ENCODE measurements around the gene COL12A1. TPM values are rescaled to one million over a fixed set of nuclear protein-coding genes. Genes with fewer than 3 reads are reported as not detected.

COL12A1 gene
- total and polyA plus RNA-seq, 10 of the 15 experiments (the other 5 are each of a cell fraction or from before 2014, with no cell fraction given), result under 0.01 to 0.69 (median 0.11) TPM; not detected in 6

DNA sequence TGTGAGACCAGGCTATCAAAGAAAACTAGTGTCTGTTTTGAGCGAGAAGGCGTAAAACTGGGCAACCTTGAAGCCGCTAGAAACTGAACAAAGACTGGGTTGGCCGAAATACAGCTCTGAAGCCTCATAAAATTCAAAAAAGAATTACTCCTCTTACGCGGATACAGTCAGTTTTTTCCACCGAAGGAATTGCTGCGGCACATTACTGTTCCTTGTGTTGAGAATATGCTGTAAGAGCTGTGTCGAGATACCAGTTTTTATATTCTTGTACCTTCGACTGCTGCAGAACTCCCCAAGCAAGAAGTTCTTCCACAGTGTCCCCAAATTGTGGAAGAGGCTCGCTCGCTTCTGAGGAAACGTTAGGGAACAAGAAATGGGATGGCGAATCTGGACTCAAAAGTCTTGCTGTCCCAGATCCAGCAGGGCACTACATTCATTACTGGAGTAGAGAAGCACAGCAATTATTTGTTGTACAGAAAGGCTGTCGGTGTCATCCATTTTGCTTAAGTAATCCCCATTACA, 38.3 kb upstream of the COL12A1 start (continued):
- TF ChIP-seq RCOR1 (conservative IDR thresholded peaks at IDR 0.05; ENCODE audit: low read depth, low read length), result 0 out of 2 replicates have a peak, but pooled peaks have one; percentile 11
- TF ChIP-seq CBX5 (IDR thresholded peaks at IDR 0.05; ENCODE audit: low read depth), result no peak

DNA sequence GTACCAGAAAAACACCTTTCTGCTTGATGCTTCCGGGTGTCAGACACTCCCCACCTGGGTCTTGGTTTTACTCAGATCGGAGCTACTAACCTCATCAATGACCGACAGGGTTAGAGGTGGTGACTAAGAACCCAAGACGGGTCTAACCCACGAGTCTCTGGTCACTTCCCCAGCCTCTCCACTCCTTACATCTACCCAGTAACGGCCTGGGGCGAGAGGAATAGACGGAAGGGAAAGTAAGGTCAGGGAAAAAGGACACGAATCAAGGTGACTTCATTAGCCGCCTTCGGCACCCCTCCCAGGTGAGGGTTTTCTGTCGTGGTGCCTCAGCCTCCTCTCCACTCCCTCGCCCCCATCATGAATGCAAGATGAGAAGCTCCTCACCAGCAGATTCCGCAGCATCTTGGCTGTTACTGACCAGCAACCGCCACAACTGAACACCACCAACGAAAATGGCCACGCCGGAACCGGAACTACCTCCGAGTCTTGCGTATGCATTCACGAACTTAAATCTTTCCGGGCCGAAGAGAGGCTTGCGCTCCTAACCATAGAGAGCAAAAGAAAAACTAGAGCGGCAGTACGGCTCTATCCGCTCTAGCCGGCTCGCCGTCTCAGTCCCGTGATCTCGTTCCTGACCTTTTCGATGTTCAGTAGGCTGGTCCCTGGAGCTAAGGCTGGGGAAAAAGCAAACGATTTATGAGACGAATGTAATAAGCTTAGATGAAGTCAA, 37.6 kb upstream of the COL12A1 start, which contains the start of gene COX7A2:
Gene COX7A2 (minus strand): TSS at position 469 of the 730 bp plus-strand sequence. CDS start 67 bp downstream, at position 402.
- intact Hi-C loops (cut with micrococcal nuclease; ENCODE audit: unreplicated experiment) (loop anchor here (1.0 kb wide), 1 partner anchor 41 kb away; the partner anchor contains the start of gene TMEM30A), in situ Hi-C loops (cut with MboI) (loop anchor here (25.0 kb wide), 1 partner anchor 1806 kb away; no protein-coding TSS in a partner anchor)
- H3K36me3 ChIP-seq (ENCODE audit: control insufficient read depth in 2 of 2, insufficient read depth in 2 of 2, low read length in 1 of 2), result peaks cover 3 to 12% of the 10 kb centered on the region in 2 experiments
- H3K9me3 ChIP-seq (replicated peaks; ENCODE audit: control insufficient read depth, insufficient read depth, low read length), result no peaks in the 10 kb centered on the region
- ChIA-PET POLR2A (interaction anchor here (0.6 to 1.7 kb wide), 10 partner anchors 9 to 1782 kb away, joined by 3 to 6 read pairs (median 4); partner anchors contain the start of gene MTO1), CTCF (interaction anchor here (1.0 to 2.0 kb wide), 9 partner anchors 9 to 319 kb away, joined by 3 to 14 read pairs (median 4); partner anchors contain the start of gene FILIP1), SMC1A (ENCODE audit: uncharacterized antibody, unreplicated experiment) (interaction anchor here (0.9 to 2.5 kb wide), 13 partner anchors 9 to 283 kb away, joined by 3 to 11 read pairs (median 3); partner anchors contain the start of gene FILIP1), RAD21 (ENCODE audit: unreplicated experiment) (interaction anchor here (0.6 to 1.6 kb wide), 10 partner anchors 18 to 511 kb away, joined by 3 to 6 read pairs (median 4); no protein-coding TSS in a partner anchor)
- peak within 1 kb of the TSS; percentile 65 for H3K4me3 ChIP-seq
- peak within 1 kb of the TSS; percentile 97 for H3K27ac ChIP-seq (ENCODE audit: control insufficient read depth, insufficient read depth)
- H3K79me2 ChIP-seq (ENCODE audit: control insufficient read depth, insufficient read depth, low read length), result peaks cover 22% of the 10 kb centered on the region
- no peaks in the 10 kb centered on the region for H3K27me3 ChIP-seq (replicated peaks in 1 of 2; ENCODE audit: control insufficient read depth in 2 of 2, insufficient read depth in 2 of 2, low read length in 1 of 2)
- DNase-seq (ENCODE audit: low read depth, low spot score), result peak; percentile 86
- H3K4me2 ChIP-seq (ENCODE audit: control insufficient read depth, insufficient read depth), result peak within 1 kb of the TSS; percentile 79
- H3K9ac ChIP-seq (ENCODE audit: control insufficient read depth, insufficient read depth, low read length), result peak within 1 kb of the TSS; percentile 90
- ATAC-seq, result peak; percentile 94
- peaks cover 3% of the 10 kb centered on the region; the same call in 1 of the 2 replicates for H4K20me1 ChIP-seq (ENCODE audit: control insufficient read depth, insufficient read depth)
- TSS peak; percentile 75 for BruUV-seq (replicated peaks)
- FAIRE-seq, result peak; percentile 96
- H3K4me1 ChIP-seq (ENCODE audit: control insufficient read depth, insufficient read depth, low read length), result no peaks in the 10 kb centered on the region
- H2AFZ ChIP-seq (ENCODE audit: control insufficient read depth, low read depth, low read length), result peak within 1 kb of the TSS; percentile 90
- under 1% methylated on average over 36 of the region's 36 CpGs for WGBS (ENCODE audit: insufficient coverage, insufficient replicate concordance, low lambda C conversion rate, missing lambda C conversion rate)
- TF ChIP-seq CBFB (IDR thresholded peaks at IDR 0.05; ENCODE audit: low read depth) (peak; percentile 94), LARP7 (IDR thresholded peaks at IDR 0.05) (peak; percentile 69; the same call in 1 of the 2 replicates), NFYA (IDR thresholded peaks at IDR 0.05; ENCODE audit: borderline replicate concordance, low read depth, low read length) (no peak), POLR2AphosphoS2 (IDR thresholded peaks at IDR 0.05; ENCODE audit: low read depth, low read length) (peak; percentile 59), EZH2 (IDR thresholded peaks at IDR 0.05; ENCODE audit: borderline replicate concordance, control insufficient read depth, low read depth, low read length) (no peak), ZNF622 (IDR thresholded peaks at IDR 0.05) (no peak), RFX5 (IDR thresholded peaks at IDR 0.05; ENCODE audit: low read depth, low read length) (no peak), NFIC (IDR thresholded peaks at IDR 0.05; ENCODE audit: low read depth, low read length) (peak; percentile 64), YBX1 (IDR thresholded peaks at IDR 0.05) (no peak), JUND (IDR thresholded peaks at IDR 0.05; ENCODE audit: low read depth, low read length) (no peak), ZNF384 (IDR thresholded peaks at IDR 0.05; ENCODE audit: borderline replicate concordance, low read depth, low read length) (no peak), RCOR1 (conservative IDR thresholded peaks at IDR 0.05; ENCODE audit: low read depth, low read length) (peak; percentile 46; the same call in 1 of the 2 replicates), RAD21 (IDR thresholded peaks at IDR 0.05; ENCODE audit: insufficient read depth, low read depth, low read length) (no peak), CHD1 (IDR thresholded peaks at IDR 0.05; ENCODE audit: low read depth, low read length) (no peak; the same call in 1 of the 2 replicates), TCF12 (IDR thresholded peaks at IDR 0.05; ENCODE audit: low read depth, low read length) (peak; percentile 69; the same call in 1 of the 2 replicates)
- TF ChIP-seq, protein P1, sequence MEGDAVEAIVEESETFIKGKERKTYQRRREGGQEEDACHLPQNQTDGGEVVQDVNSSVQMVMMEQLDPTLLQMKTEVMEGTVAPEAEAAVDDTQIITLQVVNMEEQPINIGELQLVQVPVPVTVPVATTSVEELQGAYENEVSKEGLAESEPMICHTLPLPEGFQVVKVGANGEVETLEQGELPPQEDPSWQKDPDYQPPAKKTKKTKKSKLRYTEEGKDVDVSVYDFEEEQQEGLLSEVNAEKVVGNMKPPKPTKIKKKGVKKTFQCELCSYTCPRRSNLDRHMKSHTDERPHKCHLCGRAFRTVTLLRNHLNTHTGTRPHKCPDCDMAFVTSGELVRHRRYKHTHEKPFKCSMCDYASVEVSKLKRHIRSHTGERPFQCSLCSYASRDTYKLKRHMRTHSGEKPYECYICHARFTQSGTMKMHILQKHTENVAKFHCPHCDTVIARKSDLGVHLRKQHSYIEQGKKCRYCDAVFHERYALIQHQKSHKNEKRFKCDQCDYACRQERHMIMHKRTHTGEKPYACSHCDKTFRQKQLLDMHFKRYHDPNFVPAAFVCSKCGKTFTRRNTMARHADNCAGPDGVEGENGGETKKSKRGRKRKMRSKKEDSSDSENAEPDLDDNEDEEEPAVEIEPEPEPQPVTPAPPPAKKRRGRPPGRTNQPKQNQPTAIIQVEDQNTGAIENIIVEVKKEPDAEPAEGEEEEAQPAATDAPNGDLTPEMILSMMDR (IDR thresholded peaks at IDR 0.05 in 2 of 3, conservative IDR thresholded peaks at IDR 0.05 in 1 of 3; ENCODE audit: control insufficient read depth in 2 of 3, extremely low read depth in 1 of 3, insufficient read depth in 1 of 3, low read depth in 3 of 3, low read length in 3 of 3), result no peak
- TF ChIP-seq, protein P2, sequence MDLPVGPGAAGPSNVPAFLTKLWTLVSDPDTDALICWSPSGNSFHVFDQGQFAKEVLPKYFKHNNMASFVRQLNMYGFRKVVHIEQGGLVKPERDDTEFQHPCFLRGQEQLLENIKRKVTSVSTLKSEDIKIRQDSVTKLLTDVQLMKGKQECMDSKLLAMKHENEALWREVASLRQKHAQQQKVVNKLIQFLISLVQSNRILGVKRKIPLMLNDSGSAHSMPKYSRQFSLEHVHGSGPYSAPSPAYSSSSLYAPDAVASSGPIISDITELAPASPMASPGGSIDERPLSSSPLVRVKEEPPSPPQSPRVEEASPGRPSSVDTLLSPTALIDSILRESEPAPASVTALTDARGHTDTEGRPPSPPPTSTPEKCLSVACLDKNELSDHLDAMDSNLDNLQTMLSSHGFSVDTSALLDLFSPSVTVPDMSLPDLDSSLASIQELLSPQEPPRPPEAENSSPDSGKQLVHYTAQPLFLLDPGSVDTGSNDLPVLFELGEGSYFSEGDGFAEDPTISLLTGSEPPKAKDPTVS (IDR thresholded peaks at IDR 0.05; ENCODE audit: low read depth, low read length), result no peak
